GM12878 (cell line): ENCODE data around the gene MAP3K7CL. TPM values are rescaled to one million over a fixed set of nuclear protein-coding genes. Genes with fewer than 3 reads are reported as not detected.

Experiments used
- ATAC-seq: fragments of 200-7000 bp; cut with Tn5 transposase; 3 replicates; pipeline ENCODE4 v1.9.1; 2020; ENCODE audit warnings: mild to moderate bottlenecking, moderate library complexity
- BruUV-seq: library from RNA; stranded (reverse); fragments of 400-500 nt; replicated peaks from 2 replicates; lab custom pipeline; 2021; lab: Mats Ljungman, UMichigan
- CTCF ChIA-PET: fragments of 300-600 bp; sonication (Branson Sonifier 250); formaldehyde crosslinking; extraction: SDS; loops from one replicate; lab custom pipeline; 2021; ENCODE audit warnings: inconsistent platforms; lab: Yijun Ruan, JAX
- POLR2A ChIA-PET: fragments of 350-600 bp; formaldehyde crosslinking; extraction: SDS; loops from one replicate; lab custom pipeline; 2021; ENCODE audit warnings: inconsistent platforms; lab: Charles Lee
- RAD21 ChIA-PET: fragments of 300-600 bp; sonication (Branson Sonifier 250); formaldehyde crosslinking; loops from one replicate; lab custom pipeline; 2023; ENCODE audit warnings: antibody characterized with exemption; ENCODE audit not compliant: unreplicated experiment; lab: Charles Lee
- SMC1A ChIA-PET: fragments of 300-600 bp; sonication (Branson Sonifier 250); formaldehyde crosslinking; loops from one replicate; lab custom pipeline; 2023; ENCODE audit not compliant: unreplicated experiment, uncharacterized antibody; lab: Charles Lee
- DNase-seq: peaks from one replicate; pipeline ENCODE4 v3.0.0-alpha.2; 2011; ENCODE audit warnings: low read depth, low spot score
- FAIRE-seq: peaks from 3 replicates; lab custom pipeline; 2011; peaks lifted over from hg19 to GRCh38; lab: Jason Lieb, UNC
- H2AFZ ChIP-seq: 2 replicates; pipeline ENCODE4 v1.6.0; 2011; ENCODE audit warnings: low read depth, low read length, control low read depth; ENCODE audit not compliant: control insufficient read depth
- H3K27ac ChIP-seq: 2 replicates; pipeline ENCODE4 v1.5.1; 2011; ENCODE audit warnings: control low read depth; ENCODE audit not compliant: control insufficient read depth, insufficient read depth
- H3K27me3 ChIP-seq, 2 experiments: replicated peaks in 1 of 2; 2 replicates each; pipeline versions ENCODE4 v1.6.0 to v1.6.1; 2011; ENCODE audit warnings: low read length in 1 of 2; ENCODE audit not compliant: control insufficient read depth in 2 of 2, insufficient read depth in 2 of 2
- H3K36me3 ChIP-seq, 2 experiments: 2 replicates each; pipeline ENCODE4 v1.5.1; 2011; ENCODE audit warnings: low read length in 1 of 2; ENCODE audit not compliant: control insufficient read depth in 2 of 2, insufficient read depth in 2 of 2
- H3K4me1 ChIP-seq: 2 replicates; pipeline ENCODE4 v1.6.1; 2011; ENCODE audit warnings: mild to moderate bottlenecking, low read length, moderate library complexity, mixed read lengths; ENCODE audit not compliant: control insufficient read depth, insufficient read depth
- H3K4me2 ChIP-seq: 2 replicates; pipeline ENCODE4 v1.6.0; 2011; ENCODE audit warnings: control low read depth; ENCODE audit not compliant: control insufficient read depth, insufficient read depth
- H3K4me3 ChIP-seq: fragments of 200-600 bp; sonication (generic); 2 replicates; pipeline ENCODE4 v1.5.1; 2016
- H3K79me2 ChIP-seq: 2 replicates; pipeline ENCODE4 v1.6.0; 2011; ENCODE audit warnings: low read length; ENCODE audit not compliant: control insufficient read depth, insufficient read depth
- H3K9ac ChIP-seq: 2 replicates; pipeline ENCODE4 v1.8.0; 2011; ENCODE audit warnings: low read length, control low read depth, mixed read lengths; ENCODE audit not compliant: control insufficient read depth, insufficient read depth
- H3K9me3 ChIP-seq: replicated peaks from 3 replicates; pipeline ENCODE4 v1.5.1; 2011; ENCODE audit warnings: mild to moderate bottlenecking, low read length; ENCODE audit not compliant: control insufficient read depth, insufficient read depth
- H4K20me1 ChIP-seq: 2 replicates; pipeline ENCODE4 v1.6.0; 2011; ENCODE audit not compliant: control insufficient read depth, insufficient read depth
- BRCA1 ChIP-seq: IDR thresholded peaks from 2 replicates; pipeline ENCODE4 v1.6.1; 2011; ENCODE audit warnings: low read depth, low read length, improper control_type of control experiment
- DPF2 ChIP-seq: fragments of 450-650 bp; IDR thresholded peaks from 2 replicates; pipeline ENCODE4 v1.6.1; 2017; ENCODE audit warnings: mild to moderate bottlenecking
- EP300 ChIP-seq, 2 experiments: fragments of 150-350 bp in 1 of 2; IDR thresholded peaks; 2 replicates each; pipeline ENCODE4 v1.6.1; 2011 to 2012; ENCODE audit warnings: low read depth in 2 of 2, low read length in 2 of 2, borderline replicate concordance in 1 of 2, improper control_type of control experiment in 1 of 2, inconsistent platforms in 1 of 2; ENCODE audit not compliant: control insufficient read depth in 1 of 2
- ESRRA ChIP-seq: IDR thresholded peaks from 2 replicates; pipeline ENCODE4 v1.6.1; 2012; ENCODE audit warnings: mild to moderate bottlenecking, low read length, improper control_type of control experiment
- FOXM1 ChIP-seq: IDR thresholded peaks from 2 replicates; pipeline ENCODE4 v1.6.1; 2012; ENCODE audit warnings: low read depth, mild to moderate bottlenecking, inconsistent platforms, low read length, moderate library complexity
- JUNB ChIP-seq: IDR thresholded peaks from 2 replicates; pipeline ENCODE4 v1.6.1; 2016; ENCODE audit warnings: antibody characterized with exemption, mild to moderate bottlenecking
- KDM1A ChIP-seq: fragments of 200-600 bp; sonication (generic); IDR thresholded peaks from 2 replicates; pipeline ENCODE4 v1.6.1; 2016; ENCODE audit warnings: borderline replicate concordance
- PAX5 ChIP-seq: IDR thresholded peaks from 2 replicates; pipeline ENCODE4 v1.6.1; 2011; ENCODE audit warnings: low read depth, low read length, borderline replicate concordance
- RBBP5 ChIP-seq: fragments of 200-600 bp; sonication (generic); conservative IDR thresholded peaks from 2 replicates; pipeline ENCODE4 v1.6.1; 2016
- SREBF2 ChIP-seq: IDR thresholded peaks from 2 replicates; pipeline ENCODE4 v1.6.1; 2012; ENCODE audit warnings: mild to moderate bottlenecking, low read length
- STAT3 ChIP-seq: IDR thresholded peaks from 2 replicates; pipeline ENCODE4 v1.6.1; 2011; ENCODE audit warnings: low read depth, low read length, improper control_type of control experiment
- ZNF24 ChIP-seq: fragments of 450-650 bp; IDR thresholded peaks from 2 replicates; pipeline ENCODE4 v1.6.1; 2017; ENCODE audit warnings: antibody characterized with exemption, mild to moderate bottlenecking
- WGBS: methylation state at CpG from one replicate; pipeline ENCODE4 v1.1.6; 2016; ENCODE audit warnings: low lambda C conversion rate; ENCODE audit not compliant: insufficient replicate concordance, insufficient coverage; ENCODE audit errors: missing lambda C conversion rate; 5-methylcytosine and 5-hydroxymethylcytosine counted together
- in situ Hi-C: fragments of 300-500 bp; cut with MboI; formaldehyde crosslinking; loops from 9 replicates; pipeline ENCODE4 v1.14.3; 2018; ENCODE audit warnings: mixed read lengths
- intact Hi-C: fragments of 100-400 bp; cut with micrococcal nuclease; formaldehyde crosslinking; loops from one replicate; pipeline ENCODE4 v1.14.2; 2022; ENCODE audit not compliant: unreplicated experiment
- polyA plus RNA-seq, 11 experiments: library from polyadenylated mRNA; depleted of rRNA in 4 of 11; unstranded in 6 of 11; stranded (reverse) in 5 of 11; fragments of >200 nt; fragmentation: Nextera tagmentation in 4 of 11; fragmentation: Illumina TruSeq in 1 of 11; extraction: Ambion mirVana in 4 of 11; extraction: Trizol in 1 of 11; gene quantifications; 1 replicate in 1 of 11; 2 replicates in 10 of 11; pipeline versions ENCODE4 v1.2.1 to v1.2.3, GENCODE V29; 2011 to 2016; ENCODE audit warnings: inconsistent platforms in 2 of 11, missing spikeins in 2 of 11, low read depth in 1 of 11
- total RNA-seq, 4 experiments: library from RNA; depleted of rRNA in 3 of 4; stranded (reverse); fragments of >200 nt in 3 of 4; fragmentation: Illumina TruSeq in 1 of 4; extraction: Trizol in 1 of 4; gene quantifications; 2 replicates each; pipeline versions ENCODE4 v1.2.1 to v1.2.3, GENCODE V29; 2013 to 2021
- TF ChIP-seq, protein P1 (sequence below): fragments of 150-350 bp; IDR thresholded peaks from 2 replicates; pipeline ENCODE4 v1.6.1; 2016; ENCODE audit warnings: low read depth, low read length
- TF ChIP-seq, protein P2 (sequence below): fragments of 450-650 bp; IDR thresholded peaks from 2 replicates; pipeline ENCODE4 v1.6.1; 2017; ENCODE audit warnings: mild to moderate bottlenecking, low read depth, inconsistent platforms; ENCODE audit not compliant: poor library complexity, severe bottlenecking
- TF ChIP-seq, protein P3 (sequence below): IDR thresholded peaks from 2 replicates; pipeline ENCODE4 v1.6.1; 2012; ENCODE audit warnings: mild to moderate bottlenecking, low read depth, low read length

MAP3K7CL gene
- total and polyA plus RNA-seq, 10 of the 15 experiments (the other 5 are each of a cell fraction or from before 2014, with no cell fraction given): 3.2 to 19.7 (median 6.6) TPM

DNA sequence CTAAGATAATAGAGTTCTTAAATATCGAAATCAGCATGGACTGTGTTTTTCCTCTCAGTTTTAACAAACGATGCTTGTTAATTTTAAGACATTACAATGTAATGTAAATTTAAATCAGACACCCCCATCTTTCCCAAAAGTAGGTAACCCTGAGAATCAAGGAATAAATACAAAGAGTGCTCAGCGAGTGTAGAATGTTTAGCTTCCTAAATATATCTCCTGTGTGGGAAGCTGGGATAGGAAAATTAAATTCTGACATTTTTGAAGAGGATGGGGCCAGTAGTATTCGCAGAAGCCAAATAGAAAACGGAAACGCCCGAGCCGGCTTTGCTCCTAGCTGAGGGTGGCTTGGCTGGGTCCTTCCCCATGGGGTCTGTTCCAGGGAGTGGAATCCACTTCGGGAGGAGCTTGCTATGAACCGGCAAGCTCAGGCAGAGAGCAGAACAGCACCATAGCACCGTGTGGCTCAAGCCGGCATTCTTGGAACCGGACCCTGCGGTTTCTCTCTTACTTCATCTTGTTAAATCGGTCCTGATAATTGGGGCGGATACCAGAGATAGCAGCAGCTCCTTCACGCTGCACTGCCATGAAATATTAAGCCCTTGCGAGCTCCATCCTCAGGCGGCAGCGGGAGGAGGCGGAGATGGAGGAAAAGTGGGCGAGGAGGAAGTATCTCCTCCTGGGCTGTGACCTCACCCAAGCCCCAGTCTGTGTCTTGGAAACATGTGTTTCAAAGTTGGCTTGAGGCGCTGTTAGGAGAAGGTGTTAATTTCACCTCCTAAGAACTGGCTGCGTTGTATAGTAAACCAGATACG, 24.9 kb downstream of the MAP3K7CL start (continued):
- no peak for TF ChIP-seq EP300 (IDR thresholded peaks at IDR 0.05; ENCODE audit: borderline replicate concordance in 1 of 2, control insufficient read depth in 1 of 2, low read depth in 2 of 2, low read length in 2 of 2)
- TF ChIP-seq, protein P1, sequence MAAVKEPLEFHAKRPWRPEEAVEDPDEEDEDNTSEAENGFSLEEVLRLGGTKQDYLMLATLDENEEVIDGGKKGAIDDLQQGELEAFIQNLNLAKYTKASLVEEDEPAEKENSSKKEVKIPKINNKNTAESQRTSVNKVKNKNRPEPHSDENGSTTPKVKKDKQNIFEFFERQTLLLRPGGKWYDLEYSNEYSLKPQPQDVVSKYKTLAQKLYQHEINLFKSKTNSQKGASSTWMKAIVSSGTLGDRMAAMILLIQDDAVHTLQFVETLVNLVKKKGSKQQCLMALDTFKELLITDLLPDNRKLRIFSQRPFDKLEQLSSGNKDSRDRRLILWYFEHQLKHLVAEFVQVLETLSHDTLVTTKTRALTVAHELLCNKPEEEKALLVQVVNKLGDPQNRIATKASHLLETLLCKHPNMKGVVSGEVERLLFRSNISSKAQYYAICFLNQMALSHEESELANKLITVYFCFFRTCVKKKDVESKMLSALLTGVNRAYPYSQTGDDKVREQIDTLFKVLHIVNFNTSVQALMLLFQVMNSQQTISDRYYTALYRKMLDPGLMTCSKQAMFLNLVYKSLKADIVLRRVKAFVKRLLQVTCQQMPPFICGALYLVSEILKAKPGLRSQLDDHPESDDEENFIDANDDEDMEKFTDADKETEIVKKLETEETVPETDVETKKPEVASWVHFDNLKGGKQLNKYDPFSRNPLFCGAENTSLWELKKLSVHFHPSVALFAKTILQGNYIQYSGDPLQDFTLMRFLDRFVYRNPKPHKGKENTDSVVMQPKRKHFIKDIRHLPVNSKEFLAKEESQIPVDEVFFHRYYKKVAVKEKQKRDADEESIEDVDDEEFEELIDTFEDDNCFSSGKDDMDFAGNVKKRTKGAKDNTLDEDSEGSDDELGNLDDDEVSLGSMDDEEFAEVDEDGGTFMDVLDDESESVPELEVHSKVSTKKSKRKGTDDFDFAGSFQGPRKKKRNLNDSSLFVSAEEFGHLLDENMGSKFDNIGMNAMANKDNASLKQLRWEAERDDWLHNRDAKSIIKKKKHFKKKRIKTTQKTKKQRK: no peak
- TF ChIP-seq BRCA1: no peak
- TF ChIP-seq JUNB: no peak
- no peak for TF ChIP-seq PAX5
- TF ChIP-seq ZNF24: no peak

DNA sequence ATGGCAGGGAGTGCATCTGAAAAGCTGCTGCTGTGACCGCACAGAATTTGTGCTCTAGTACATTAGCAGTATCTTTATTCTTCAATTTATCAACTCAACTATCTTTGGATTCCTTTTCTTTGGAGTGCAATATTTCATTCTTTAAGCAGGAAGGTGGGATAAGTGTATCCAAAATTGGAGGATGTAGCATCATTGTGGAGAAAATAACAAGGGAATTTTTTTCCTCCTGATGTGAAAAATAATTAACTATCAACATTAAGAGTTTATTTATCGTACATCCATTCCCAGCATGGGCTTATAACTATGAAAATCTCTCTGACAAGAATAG, 25.5 kb downstream of the MAP3K7CL start:
- no TSS peak for BruUV-seq
- CTCF ChIA-PET: no interaction called here
- no peak for DNase-seq
- no peaks in the 10 kb centered on the region for H3K27me3 ChIP-seq
- in situ Hi-C loops (no loop called here), intact Hi-C loops (no loop called here)
- H4K20me1 ChIP-seq: no peaks in the 10 kb centered on the region
- H3K79me2 ChIP-seq: no peaks in the 10 kb centered on the region
- H3K4me3 ChIP-seq: no peak overlapping the region
- no peak for ATAC-seq
- POLR2A ChIA-PET: no interaction called here
- no peak overlapping the region for H3K27ac ChIP-seq
- RAD21 ChIA-PET: no interaction called here
- no peaks in the 10 kb centered on the region for H3K36me3 ChIP-seq
- no peak for FAIRE-seq
- H3K4me1 ChIP-seq: no peaks in the 10 kb centered on the region
- no peak overlapping the region for H3K9ac ChIP-seq
- H2AFZ ChIP-seq: no peak overlapping the region
- no peaks in the 10 kb centered on the region for H3K9me3 ChIP-seq
- 98% methylated on average over 2 of the region's 2 CpGs for WGBS
- SMC1A ChIA-PET: no interaction called here
- no peak overlapping the region for H3K4me2 ChIP-seq
- no peak for TF ChIP-seq FOXM1
- TF ChIP-seq SREBF2: no peak
- TF ChIP-seq, protein P2, sequence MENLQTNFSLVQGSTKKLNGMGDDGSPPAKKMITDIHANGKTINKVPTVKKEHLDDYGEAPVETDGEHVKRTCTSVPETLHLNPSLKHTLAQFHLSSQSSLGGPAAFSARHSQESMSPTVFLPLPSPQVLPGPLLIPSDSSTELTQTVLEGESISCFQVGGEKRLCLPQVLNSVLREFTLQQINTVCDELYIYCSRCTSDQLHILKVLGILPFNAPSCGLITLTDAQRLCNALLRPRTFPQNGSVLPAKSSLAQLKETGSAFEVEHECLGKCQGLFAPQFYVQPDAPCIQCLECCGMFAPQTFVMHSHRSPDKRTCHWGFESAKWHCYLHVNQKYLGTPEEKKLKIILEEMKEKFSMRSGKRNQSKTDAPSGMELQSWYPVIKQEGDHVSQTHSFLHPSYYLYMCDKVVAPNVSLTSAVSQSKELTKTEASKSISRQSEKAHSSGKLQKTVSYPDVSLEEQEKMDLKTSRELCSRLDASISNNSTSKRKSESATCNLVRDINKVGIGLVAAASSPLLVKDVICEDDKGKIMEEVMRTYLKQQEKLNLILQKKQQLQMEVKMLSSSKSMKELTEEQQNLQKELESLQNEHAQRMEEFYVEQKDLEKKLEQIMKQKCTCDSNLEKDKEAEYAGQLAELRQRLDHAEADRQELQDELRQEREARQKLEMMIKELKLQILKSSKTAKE: no peak
- no peak for TF ChIP-seq STAT3
- TF ChIP-seq, protein P3, sequence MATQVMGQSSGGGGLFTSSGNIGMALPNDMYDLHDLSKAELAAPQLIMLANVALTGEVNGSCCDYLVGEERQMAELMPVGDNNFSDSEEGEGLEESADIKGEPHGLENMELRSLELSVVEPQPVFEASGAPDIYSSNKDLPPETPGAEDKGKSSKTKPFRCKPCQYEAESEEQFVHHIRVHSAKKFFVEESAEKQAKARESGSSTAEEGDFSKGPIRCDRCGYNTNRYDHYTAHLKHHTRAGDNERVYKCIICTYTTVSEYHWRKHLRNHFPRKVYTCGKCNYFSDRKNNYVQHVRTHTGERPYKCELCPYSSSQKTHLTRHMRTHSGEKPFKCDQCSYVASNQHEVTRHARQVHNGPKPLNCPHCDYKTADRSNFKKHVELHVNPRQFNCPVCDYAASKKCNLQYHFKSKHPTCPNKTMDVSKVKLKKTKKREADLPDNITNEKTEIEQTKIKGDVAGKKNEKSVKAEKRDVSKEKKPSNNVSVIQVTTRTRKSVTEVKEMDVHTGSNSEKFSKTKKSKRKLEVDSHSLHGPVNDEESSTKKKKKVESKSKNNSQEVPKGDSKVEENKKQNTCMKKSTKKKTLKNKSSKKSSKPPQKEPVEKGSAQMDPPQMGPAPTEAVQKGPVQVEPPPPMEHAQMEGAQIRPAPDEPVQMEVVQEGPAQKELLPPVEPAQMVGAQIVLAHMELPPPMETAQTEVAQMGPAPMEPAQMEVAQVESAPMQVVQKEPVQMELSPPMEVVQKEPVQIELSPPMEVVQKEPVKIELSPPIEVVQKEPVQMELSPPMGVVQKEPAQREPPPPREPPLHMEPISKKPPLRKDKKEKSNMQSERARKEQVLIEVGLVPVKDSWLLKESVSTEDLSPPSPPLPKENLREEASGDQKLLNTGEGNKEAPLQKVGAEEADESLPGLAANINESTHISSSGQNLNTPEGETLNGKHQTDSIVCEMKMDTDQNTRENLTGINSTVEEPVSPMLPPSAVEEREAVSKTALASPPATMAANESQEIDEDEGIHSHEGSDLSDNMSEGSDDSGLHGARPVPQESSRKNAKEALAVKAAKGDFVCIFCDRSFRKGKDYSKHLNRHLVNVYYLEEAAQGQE: no peak
- TF ChIP-seq RBBP5: no peak
- TF ChIP-seq ESRRA: no peak
- TF ChIP-seq DPF2: no peak
- TF ChIP-seq KDM1A: no peak
